ENCODE results near the gene CIDEB.
"Not testable (repeated sequence)": the region's sequence is repeated elsewhere in the genome, so short reads cannot be mapped to it uniquely, and the experiment has no call there.

The CIDEB gene, protein sequence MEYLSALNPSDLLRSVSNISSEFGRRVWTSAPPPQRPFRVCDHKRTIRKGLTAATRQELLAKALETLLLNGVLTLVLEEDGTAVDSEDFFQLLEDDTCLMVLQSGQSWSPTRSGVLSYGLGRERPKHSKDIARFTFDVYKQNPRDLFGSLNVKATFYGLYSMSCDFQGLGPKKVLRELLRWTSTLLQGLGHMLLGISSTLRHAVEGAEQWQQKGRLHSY

DNA sequence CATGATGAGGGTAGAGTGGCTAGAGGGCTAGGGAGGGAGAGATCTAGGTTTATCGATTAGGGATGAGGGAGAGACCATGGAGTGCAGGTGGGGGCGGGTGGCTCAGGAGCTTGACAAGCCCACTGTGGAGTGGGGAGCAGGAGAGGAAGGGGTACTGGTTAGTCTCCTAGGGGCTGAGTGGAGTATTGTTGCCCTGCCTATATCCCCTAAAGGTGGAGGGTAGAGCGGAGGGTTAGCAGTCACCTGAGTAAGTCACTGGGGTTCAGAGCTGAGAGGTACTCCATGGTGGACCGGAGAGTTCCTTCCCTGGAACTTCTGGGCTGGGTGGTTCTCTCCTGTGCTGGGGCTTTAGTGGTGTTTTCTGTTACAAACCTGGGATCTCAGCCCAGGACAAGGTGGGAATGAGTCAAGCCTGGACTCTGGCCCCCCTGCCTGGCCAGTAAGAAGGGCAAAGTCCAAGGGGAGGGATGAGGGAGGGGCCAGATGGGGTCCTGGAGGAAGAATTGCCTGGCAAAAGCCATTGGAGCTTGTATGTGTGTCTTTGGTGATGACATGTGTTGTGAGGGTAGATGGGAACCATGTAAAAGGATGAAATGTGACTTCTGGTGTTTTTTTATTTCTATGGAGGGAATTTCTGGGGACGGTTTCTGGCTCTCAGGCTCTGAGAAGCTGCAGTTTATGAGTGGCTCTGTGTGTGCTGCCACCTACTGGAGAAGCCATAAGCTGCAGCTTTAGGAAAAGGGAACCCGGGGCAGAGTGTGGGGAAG lies at the start of gene CIDEB:
Gene CIDEB, minus strand, starts transcription at position 403 of the 767 bp plus-strand sequence. Its CDS starts 119 bp downstream, at position 284.
- FAIRE-seq (no peak), DNase-seq (ENCODE audit: low spot score) (peak; percentile 24)

DNA sequence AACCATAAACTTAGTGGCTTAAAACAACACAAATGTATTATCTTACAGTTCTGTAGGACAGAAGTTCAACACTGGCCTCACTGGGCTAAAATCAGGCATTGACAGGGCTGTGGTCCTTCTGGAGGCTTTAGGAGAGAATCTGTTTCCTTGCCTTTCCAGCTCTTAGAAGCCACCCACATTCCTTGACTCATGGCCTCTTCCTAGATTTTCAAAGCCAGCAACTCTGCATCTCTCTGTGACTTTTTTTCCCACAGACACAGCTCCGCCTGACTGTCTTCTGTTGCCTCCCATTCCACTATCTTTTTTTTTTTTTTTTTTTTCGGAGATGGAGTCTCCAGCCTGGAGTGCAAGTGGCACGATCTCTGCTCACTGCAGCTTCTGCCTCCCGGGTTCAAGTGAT lies 48.4 kb upstream of the CIDEB start:
- FAIRE-seq (no peak), DNase-seq (ENCODE audit: low spot score) (no peak)

DNA sequence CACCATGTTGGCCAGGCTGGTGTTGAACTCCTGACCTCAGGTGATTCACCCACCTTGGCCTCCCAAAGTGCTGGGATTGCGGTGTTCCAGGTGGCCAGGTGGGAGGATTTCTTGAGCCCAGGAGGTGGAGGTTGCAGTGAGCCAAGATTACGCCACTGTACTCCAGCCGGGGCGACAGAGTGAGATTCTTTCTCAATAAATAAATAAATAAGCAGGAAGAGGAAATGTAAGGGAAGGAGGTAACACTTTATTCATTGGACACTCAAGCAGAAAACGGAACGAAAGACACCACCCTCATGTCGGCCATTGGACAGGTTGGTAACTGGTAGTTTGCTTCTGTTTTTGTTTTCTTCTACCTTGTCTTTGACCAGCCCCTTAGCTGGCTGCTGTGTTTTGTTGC lies 47.2 kb upstream of the CIDEB start:
- no peak for FAIRE-seq
- no peak for DNase-seq (ENCODE audit: low spot score)

DNA sequence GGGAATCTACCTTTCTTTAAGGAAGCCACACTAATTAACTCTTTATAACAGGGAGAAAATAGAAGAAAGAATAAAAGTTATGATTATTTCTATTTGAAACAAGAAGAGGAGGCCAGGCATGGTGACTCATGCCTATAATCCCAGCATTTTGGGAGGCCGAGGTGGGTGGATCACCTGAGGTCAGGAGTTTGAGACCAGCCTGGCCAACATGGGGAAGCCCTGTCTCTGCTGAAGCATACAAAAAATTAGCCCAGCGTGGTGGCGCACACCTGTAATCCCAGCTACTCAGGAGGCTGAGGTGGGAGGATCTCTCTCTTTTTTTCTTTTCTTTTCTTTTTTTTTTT lies 46.7 kb upstream of the CIDEB start:
- DNase-seq (ENCODE audit: low spot score); FAIRE-seq: not testable (repeated sequence)

DNA sequence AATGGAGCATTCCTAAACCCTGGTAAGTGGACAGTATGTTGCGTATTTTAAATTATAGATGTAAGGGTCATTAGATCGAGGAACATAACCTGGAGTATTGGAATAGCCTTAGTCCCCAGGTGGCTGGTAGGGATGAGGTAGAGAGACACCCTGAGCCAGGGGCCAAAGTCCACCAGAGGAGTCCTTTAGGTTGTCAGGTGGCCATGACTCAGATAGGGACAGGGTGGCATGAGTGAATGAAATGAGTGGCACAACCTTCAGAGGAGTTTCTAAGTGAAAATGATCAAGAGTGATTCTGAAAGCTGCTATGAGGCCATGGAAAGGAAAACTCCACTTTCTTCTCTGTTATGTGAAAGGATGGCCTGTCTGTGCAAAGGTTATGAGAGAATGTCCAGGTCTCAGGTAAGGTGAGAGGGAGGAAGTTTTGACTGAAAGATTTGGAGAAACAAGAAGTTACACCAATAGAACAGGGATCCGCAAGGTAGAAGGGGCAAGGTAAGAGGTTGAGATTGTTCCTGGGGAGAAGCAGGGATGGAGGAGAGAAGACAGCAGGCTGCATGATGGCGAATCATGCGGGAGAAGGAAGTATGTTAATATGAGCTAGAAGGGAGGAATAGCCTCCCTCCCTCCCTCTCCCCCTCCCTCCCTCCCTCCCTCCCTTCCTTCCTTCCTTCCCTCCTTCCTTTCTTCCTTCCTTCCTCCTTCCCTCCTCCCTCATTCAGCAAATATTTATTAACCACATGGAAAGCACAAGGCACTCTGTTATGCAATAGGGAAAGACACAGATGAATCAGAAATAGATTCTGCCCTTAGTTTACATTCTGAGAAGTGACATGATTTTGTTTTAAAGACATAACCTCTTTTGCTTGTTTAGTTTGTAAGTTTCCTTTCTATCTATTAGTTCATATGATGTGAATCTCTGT lies 46.0 kb upstream of the CIDEB start:
- no peak for DNase-seq (ENCODE audit: low spot score)
- FAIRE-seq = no peak

DNA sequence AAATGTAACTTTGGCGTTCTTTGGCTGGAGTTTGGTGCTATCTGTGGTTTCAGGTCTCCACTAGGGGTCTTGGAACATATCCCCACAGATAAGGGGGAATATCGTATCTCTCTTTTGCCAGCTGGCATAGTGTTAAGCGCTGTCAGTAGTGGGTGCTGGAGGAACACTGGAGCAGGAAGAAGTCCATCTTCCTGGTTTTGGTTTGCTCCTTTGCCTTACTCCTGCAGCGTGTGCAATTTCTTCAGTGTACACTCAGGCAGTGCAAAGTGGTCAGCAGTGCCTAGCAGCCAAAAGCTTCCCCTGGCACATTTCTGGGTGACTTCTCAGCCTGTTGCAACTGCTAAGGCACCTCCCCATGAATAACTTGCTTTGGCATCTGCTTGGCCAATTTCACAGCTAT lies 43.7 kb upstream of the CIDEB start:
- DNase-seq (ENCODE audit: low spot score) = no peak

DNA sequence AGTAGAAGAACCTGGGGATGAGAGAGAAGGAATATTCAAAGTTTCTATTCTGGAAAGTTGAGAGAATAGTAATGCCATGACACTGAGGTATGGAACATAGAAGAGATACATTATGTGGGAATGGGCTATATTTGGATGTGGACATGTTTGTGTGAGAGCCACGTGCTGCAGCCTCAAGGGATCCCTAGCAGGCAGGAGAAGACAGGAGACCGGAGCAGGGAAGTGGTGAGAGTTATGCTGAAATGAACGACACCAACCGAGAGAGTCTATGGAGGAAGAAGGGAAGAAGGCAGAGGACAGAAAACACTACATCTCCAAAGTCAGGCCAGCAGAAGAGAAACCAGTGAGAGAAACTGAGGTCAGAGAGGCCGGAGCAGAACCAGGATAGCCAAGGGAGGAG lies 42.0 kb upstream of the CIDEB start:
- FAIRE-seq = no peak
- DNase-seq (ENCODE audit: low spot score) = no peak

More for the DNA sequence above, 43.7 kb upstream of the CIDEB start:
- FAIRE-seq = no peak

DNA sequence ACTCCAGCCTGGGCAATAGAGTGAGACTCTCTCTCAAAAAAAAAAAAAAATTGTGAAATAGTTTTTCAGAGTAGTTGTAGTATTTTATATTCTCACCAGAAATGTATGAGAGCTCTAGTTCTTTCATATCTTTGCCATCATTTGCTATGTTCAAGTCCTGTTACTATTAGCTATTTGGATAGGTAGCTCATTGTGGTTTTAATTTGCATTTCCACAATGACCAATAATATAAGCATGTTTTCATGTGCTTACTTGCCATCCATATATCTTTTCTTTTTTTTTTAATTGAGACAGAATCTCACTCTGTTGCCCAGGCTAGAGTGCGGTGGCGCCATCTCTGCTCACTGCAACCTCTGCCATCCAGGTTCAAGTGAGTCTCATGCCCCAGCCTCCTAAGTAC lies 40.4 kb upstream of the CIDEB start:
- FAIRE-seq (no peak), DNase-seq (ENCODE audit: low spot score) (no peak)

GRCh38 chr14:24347134-24347533 lies 39.4 kb upstream of the CIDEB start:
- DNase-seq (ENCODE audit: low spot score) = no peak
- FAIRE-seq = no peak

- DNase-seq (ENCODE audit: low spot score) (no peak), FAIRE-seq (no peak)
These were observed 36.3 kb upstream of the CIDEB start for GRCh38 chr14:24343795-24344660.

DNA sequence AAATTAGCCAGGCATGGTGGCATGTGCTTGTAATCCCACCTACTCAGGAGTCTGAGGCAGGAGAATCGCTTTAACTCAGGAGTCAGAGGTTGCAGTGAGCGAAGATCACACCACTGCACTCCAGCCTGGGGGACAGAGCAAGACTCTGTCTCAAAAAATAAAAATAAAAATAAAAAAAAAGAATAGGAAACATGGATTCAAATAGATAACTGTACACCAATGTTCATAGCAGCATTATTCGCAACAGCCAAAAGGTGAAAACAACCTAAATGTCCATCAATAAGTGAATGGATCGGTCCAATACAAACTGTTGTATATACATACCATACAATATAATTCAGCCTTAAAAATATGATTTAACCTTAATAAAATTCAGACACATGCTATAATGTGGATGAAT lies 35.1 kb upstream of the CIDEB start:
- FAIRE-seq (no peak), DNase-seq (ENCODE audit: low spot score) (no peak)

- DNase-seq (ENCODE audit: low spot score) (no peak), FAIRE-seq (no peak)
These were observed 32.8 kb upstream of the CIDEB start for GRCh38 chr14:24340606-24341005.

DNA sequence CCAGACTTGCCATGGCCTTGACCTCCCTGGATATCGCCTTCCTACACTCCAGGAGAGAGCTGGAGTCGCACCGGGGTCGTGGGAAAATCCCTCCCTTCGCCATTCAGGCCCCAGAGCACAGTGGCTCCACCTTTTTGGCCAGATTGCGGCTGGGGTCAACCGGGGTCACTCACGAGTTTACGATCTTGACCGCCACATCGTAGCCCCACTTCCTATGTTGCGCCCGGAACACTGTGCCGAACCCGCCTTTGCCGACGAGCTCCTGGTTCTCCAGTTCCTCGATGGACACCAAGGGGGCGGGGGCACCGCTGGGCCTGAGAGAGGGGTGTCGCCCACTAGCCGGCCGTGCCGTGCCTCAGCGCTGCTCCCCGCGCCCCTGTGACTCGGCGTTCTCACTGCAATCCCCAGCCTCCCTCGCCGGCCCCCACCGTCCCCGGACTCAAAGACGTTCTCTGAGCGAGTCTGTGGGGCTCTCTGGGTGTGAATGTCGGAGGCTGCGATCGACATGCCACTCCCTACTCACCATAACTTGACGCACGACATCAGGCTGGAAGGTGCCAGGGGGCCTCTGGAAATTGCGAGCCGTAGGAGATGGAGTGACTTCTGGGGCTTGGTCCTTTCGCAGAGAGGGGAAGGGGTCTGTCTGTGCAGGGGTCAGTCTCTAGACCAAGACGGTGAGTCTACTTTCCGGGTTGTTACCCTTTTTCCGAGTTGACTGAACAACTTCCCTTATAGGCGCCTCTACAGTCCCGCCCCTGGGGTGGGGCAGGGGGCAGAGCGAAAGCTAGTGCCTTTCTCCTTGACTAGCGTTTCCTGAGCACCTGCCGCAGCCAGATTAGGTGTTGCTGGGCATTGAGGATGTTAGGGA lies 31.7 kb upstream of the CIDEB start, which contains the start of gene RIPK3:
Gene RIPK3, minus strand, starts transcription at position 708 of the 868 bp plus-strand sequence. Its CDS starts 165 bp downstream, at position 543.
- FAIRE-seq (no peak), DNase-seq (ENCODE audit: low spot score) (no peak)

- DNase-seq (ENCODE audit: low spot score) (no peak), FAIRE-seq (no peak)
These were observed 31.1 kb upstream of the CIDEB start for GRCh38 chr14:24338843-24339242.

- DNase-seq (ENCODE audit: low spot score) (no peak), FAIRE-seq (no peak)
These were observed 30.0 kb upstream of the CIDEB start for GRCh38 chr14:24337824-24338175.

DNA sequence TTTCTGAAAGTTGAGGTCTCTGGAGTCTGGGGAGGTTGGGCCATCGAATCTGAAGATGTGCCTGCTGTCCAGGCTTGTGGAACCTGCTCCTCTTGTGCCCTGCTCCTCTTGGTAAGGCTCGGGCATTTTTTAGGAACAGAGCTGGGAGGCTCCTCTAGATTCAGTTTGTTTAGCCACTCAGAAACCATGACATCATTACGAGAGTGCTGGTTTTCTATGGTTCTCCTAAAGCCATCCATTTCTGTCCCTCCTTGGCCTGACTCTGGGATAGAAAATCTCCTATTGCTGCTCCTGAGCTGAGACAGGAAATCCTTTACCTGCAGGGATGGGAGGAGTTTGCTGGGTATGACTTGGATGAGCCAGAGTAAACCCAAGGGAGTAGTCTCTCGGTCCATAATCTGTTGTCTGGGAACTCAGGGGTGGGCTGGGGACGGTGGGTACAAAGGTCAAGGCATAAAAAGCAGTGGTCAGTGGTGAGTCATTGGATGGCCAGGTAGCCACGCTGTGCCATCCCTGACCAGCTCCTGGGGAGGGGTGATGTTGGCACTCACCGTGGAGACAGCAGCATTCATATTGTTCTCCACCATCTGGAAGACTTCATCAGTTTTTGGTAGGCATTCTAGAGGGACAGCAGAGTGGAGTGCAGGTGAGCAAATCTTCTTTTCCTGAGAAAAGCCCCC lies 29.5 kb upstream of the CIDEB start:
- no peak for DNase-seq (ENCODE audit: low spot score)
- FAIRE-seq = no peak

DNA sequence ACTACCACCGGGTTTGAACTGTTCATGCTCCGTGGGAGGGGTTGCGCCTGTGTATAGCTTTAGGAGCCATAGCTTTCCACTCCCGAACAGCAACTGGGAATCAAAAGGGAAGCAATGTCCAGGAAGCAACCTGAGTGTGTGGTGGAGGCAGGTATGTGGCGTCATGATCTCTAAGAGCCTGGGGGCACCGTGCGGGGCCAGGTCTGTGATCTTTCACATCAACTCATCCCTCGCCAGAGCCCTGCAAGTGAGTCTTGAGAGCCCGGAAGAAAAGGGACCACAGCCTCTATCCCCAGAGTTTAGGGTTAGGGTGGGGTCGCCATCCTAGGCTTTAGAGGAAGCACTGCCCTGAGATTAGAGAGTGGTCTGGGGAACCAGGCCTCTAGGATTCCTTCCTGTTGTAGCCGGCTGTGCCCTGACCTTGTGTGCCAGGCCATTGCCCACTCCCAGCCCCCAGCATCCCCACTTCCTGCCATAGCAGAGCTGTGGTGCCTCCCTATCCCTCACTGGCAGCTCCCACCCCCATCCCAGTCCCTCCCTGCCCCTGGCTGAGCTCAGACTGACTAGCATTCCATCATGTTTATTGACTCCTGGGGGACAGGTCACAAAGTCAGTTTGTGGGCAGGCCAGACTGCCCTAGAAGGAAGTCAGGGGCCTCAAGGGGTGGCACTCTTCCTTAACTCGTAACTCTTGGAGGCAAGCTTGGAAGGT lies 27.8 kb upstream of the CIDEB start:
- FAIRE-seq (no peak), DNase-seq (ENCODE audit: low spot score) (no peak)

GRCh38 chr14:24334431-24335291 lies 26.9 kb upstream of the CIDEB start, which contains the start of gene ADCY4:
Gene ADCY4 (minus strand): TSS chr14:24335071. CDS start chr14:24334652, 419 bp downstream.
- DNase-seq (ENCODE audit: low spot score) = no peak
- no peak for FAIRE-seq

Data from RCC 7860 (cell line).